H1 (cell line): ENCODE data around the gene TMEM163. TPM values are rescaled to one million over a fixed set of nuclear protein-coding genes. Genes with fewer than 3 reads are reported as not detected.

Experiments
- CTCF ChIA-PET: fragments of 300-600 bp; sonication (Branson Sonifier 250); formaldehyde crosslinking; loops from one replicate; lab custom pipeline; 2021; ENCODE audit not compliant: partially characterized antibody; lab: Charles Lee
- POLR2A ChIA-PET: fragments of 300-600 bp; sonication (Branson Sonifier 250); formaldehyde crosslinking; loops from one replicate; lab custom pipeline; 2021; ENCODE audit warnings: inconsistent platforms; ENCODE audit not compliant: partially characterized antibody; lab: Charles Lee
- DNase-seq, 2 experiments: peaks; one replicate each; pipeline versions ENCODE4 v3.0.0 to v3.0.0-alpha.2; 2010 to 2022; ENCODE audit warnings: low spot score in 2 of 2, low read depth in 1 of 2, mixed read lengths in 1 of 2
- FAIRE-seq: peaks from 2 replicates; lab custom pipeline; 2011; peaks lifted over from hg19 to GRCh38; lab: Jason Lieb, UNC
- H2AFZ ChIP-seq: 2 replicates; pipeline ENCODE4 v1.8.1; 2012; ENCODE audit warnings: low read length, inconsistent platforms
- H2AK5ac ChIP-seq: 2 replicates; pipeline ENCODE4 v1.6.1; 2013; ENCODE audit warnings: low read depth, low read length
- H2BK120ac ChIP-seq: replicated peaks from 2 replicates; pipeline ENCODE3; 2013; ENCODE audit warnings: low read depth, low read length, inconsistent platforms
- H2BK12ac ChIP-seq: 2 replicates; pipeline ENCODE4 v1.6.1; 2013; ENCODE audit warnings: low read depth, low read length
- H2BK15ac ChIP-seq: 2 replicates; pipeline ENCODE4 v1.6.1; 2013; ENCODE audit warnings: low read length
- H2BK20ac ChIP-seq: 2 replicates; pipeline ENCODE4 v1.6.1; 2013; ENCODE audit warnings: low read length
- H2BK5ac ChIP-seq: 2 replicates; pipeline ENCODE4 v1.6.1; 2013; ENCODE audit warnings: low read depth, low read length
- H3K14ac ChIP-seq: 2 replicates; pipeline ENCODE4 v1.6.1; 2013; ENCODE audit warnings: inconsistent platforms; ENCODE audit not compliant: insufficient read length
- H3K18ac ChIP-seq: 2 replicates; pipeline ENCODE4 v1.6.1; 2013; ENCODE audit warnings: low read length; ENCODE audit errors: extremely low read depth
- H3K23ac ChIP-seq: 2 replicates; pipeline ENCODE4 v1.6.1; 2013; ENCODE audit warnings: inconsistent platforms; ENCODE audit not compliant: insufficient read length
- H3K23me2 ChIP-seq: 2 replicates; pipeline ENCODE4 v1.6.1; 2013; ENCODE audit warnings: low read depth, low read length
- H3K27ac ChIP-seq: 2 replicates; pipeline ENCODE4 v1.6.1; 2011; ENCODE audit warnings: low read depth, low read length, inconsistent platforms
- H3K27me3 ChIP-seq, 4 experiments: replicated peaks in 1 of 4; 1 replicate in 1 of 4; 2 replicates in 3 of 4; pipeline versions ENCODE4 v1.6.1 to v1.8.1; 2011 to 2013; ENCODE audit warnings: low read length in 3 of 4, mild to moderate bottlenecking in 3 of 4, inconsistent platforms in 2 of 4, mixed read lengths in 2 of 4, moderate library complexity in 1 of 4; ENCODE audit not compliant: control insufficient read depth in 3 of 4, insufficient read depth in 3 of 4; ENCODE audit errors: extremely low read depth in 1 of 4
- H3K36me3 ChIP-seq, 4 experiments: 2 replicates each; pipeline versions ENCODE4 v1.6.1 to v1.8.1; 2011 to 2013; ENCODE audit warnings: mild to moderate bottlenecking in 4 of 4, low read length in 3 of 4, moderate library complexity in 2 of 4, control low read depth in 1 of 4, inconsistent platforms in 1 of 4; ENCODE audit not compliant: insufficient read depth in 4 of 4, control insufficient read depth in 2 of 4
- H3K4ac ChIP-seq: replicated peaks from 2 replicates; pipeline ENCODE3; 2013; ENCODE audit warnings: low read length, low read depth, mixed read lengths, inconsistent platforms; ENCODE audit not compliant: insufficient read length
- H3K4me1 ChIP-seq, 4 experiments: replicated peaks in 1 of 4; 1 replicate in 1 of 4; 2 replicates in 3 of 4; pipeline versions ENCODE4 v1.6.1 to v1.8.1; 2011 to 2013; ENCODE audit warnings: low read length in 3 of 4, inconsistent platforms in 2 of 4, mixed read lengths in 1 of 4; ENCODE audit not compliant: insufficient read depth in 4 of 4, control insufficient read depth in 3 of 4
- H3K4me2 ChIP-seq, 2 experiments: 2 replicates each; pipeline versions ENCODE4 v1.6.1 to v1.8.1; 2011 to 2013; ENCODE audit warnings: low read depth in 2 of 2, low read length in 2 of 2, control low read depth in 1 of 2, inconsistent platforms in 1 of 2, mild to moderate bottlenecking in 1 of 2; ENCODE audit not compliant: insufficient read depth in 1 of 2
- H3K4me3 ChIP-seq, 4 experiments: fragments of 200-600, 300-600 bp in 1 of 4; sonication (generic), shearing (Covaris generic), sonication (Bioruptor Twin) in 1 of 4; 2 replicates each; pipeline versions ENCODE4 v1.5.1 to v1.8.1; 2011 to 2016; ENCODE audit warnings: low read length in 4 of 4, low read depth in 3 of 4, control low read depth in 2 of 4, inconsistent platforms in 2 of 4, mild to moderate bottlenecking in 2 of 4, mixed read lengths in 1 of 4, moderate library complexity in 1 of 4; ENCODE audit not compliant: insufficient read depth in 2 of 4; ENCODE audit errors: extremely low read depth in 1 of 4
- H3K56ac ChIP-seq: replicated peaks from 2 replicates; pipeline ENCODE3; 2013; ENCODE audit warnings: low read depth, mild to moderate bottlenecking, mixed read lengths, low read length, inconsistent platforms; ENCODE audit not compliant: insufficient read length
- H3K79me1 ChIP-seq: 2 replicates; pipeline ENCODE4 v1.6.1; 2013; ENCODE audit warnings: low read depth, low read length, control low read depth
- H3K79me2 ChIP-seq, 2 experiments: 2 replicates each; pipeline versions ENCODE4 v1.6.1 to v1.8.1; 2012 to 2013; ENCODE audit warnings: low read length in 2 of 2, mild to moderate bottlenecking in 2 of 2, inconsistent platforms in 1 of 2; ENCODE audit not compliant: insufficient read depth in 2 of 2, control insufficient read depth in 1 of 2
- H3K9ac ChIP-seq, 4 experiments: replicated peaks in 1 of 4; 1 replicate in 1 of 4; 2 replicates in 3 of 4; pipeline versions ENCODE4 v1.6.1 to v1.8.1; 2011 to 2013; ENCODE audit warnings: low read depth in 3 of 4, low read length in 3 of 4, control low read depth in 2 of 4, mild to moderate bottlenecking in 2 of 4, moderate library complexity in 2 of 4, inconsistent platforms in 1 of 4; ENCODE audit errors: extremely low read depth in 1 of 4
- H3K9me3 ChIP-seq, 2 experiments: 2 replicates each; pipeline versions ENCODE4 v1.6.1 to v1.8.1; 2012 to 2013; ENCODE audit warnings: mild to moderate bottlenecking in 2 of 2, moderate library complexity in 2 of 2, control low read depth in 1 of 2, inconsistent platforms in 1 of 2, low read depth in 1 of 2, low read length in 1 of 2, mixed read lengths in 1 of 2; ENCODE audit not compliant: insufficient read depth in 2 of 2
- H4K20me1 ChIP-seq, 2 experiments: replicated peaks in 1 of 2; 2 replicates each; pipeline versions ENCODE3 to v1.8.1; 2011 to 2013; ENCODE audit warnings: inconsistent platforms in 2 of 2, low read length in 2 of 2, mild to moderate bottlenecking in 1 of 2; ENCODE audit not compliant: insufficient read depth in 2 of 2, control insufficient read depth in 1 of 2
- H4K5ac ChIP-seq: 2 replicates; pipeline ENCODE4 v1.6.1; 2013; ENCODE audit warnings: low read length, low read depth, mixed read lengths, inconsistent platforms; ENCODE audit not compliant: insufficient read length
- H4K8ac ChIP-seq: 2 replicates; pipeline ENCODE4 v1.8.0; 2013; ENCODE audit warnings: mild to moderate bottlenecking, moderate library complexity, low read length, inconsistent platforms; ENCODE audit not compliant: insufficient read depth; ENCODE audit errors: extremely low read depth
- H4K91ac ChIP-seq: replicated peaks from 2 replicates; pipeline ENCODE3; 2013; ENCODE audit warnings: low read length, mixed read lengths, inconsistent platforms; ENCODE audit not compliant: insufficient read length
- ASH2L ChIP-seq: fragments of 200-600, 300-600 bp; sonication (generic); IDR thresholded peaks from one replicate; pipeline ENCODE4 v1.7.1; 2017; ENCODE audit warnings: low read length
- ATF3 ChIP-seq: IDR thresholded peaks from 2 replicates; pipeline ENCODE4 v1.6.1; 2011; ENCODE audit warnings: low read depth, mild to moderate bottlenecking, low read length; ENCODE audit not compliant: insufficient read depth
- CHD2 ChIP-seq: IDR thresholded peaks from 2 replicates; pipeline ENCODE4 v1.6.1; 2012; ENCODE audit warnings: low read length, improper control_type of control experiment
- FOSL1 ChIP-seq: IDR thresholded peaks from 2 replicates; pipeline ENCODE4 v1.6.1; 2011; ENCODE audit warnings: mild to moderate bottlenecking, low read depth, low read length, moderate library complexity; ENCODE audit not compliant: insufficient read depth
- GABPA ChIP-seq: IDR thresholded peaks from 2 replicates; pipeline ENCODE4 v1.6.1; 2011; ENCODE audit warnings: mild to moderate bottlenecking, low read length, moderate library complexity, borderline replicate concordance; ENCODE audit not compliant: insufficient read depth
- PHF8 ChIP-seq: fragments of 200-600 bp; sonication (generic); conservative IDR thresholded peaks from 2 replicates; pipeline ENCODE4 v1.7.1; 2012; ENCODE audit warnings: low read depth, mild to moderate bottlenecking, inconsistent platforms, low read length, moderate library complexity
- RBBP5 ChIP-seq: IDR thresholded peaks from 2 replicates; pipeline ENCODE4 v1.7.1; 2012; ENCODE audit warnings: low read depth, mild to moderate bottlenecking, inconsistent platforms, low read length, moderate library complexity, borderline replicate concordance
- RFX5 ChIP-seq: IDR thresholded peaks from 2 replicates; pipeline ENCODE4 v1.6.1; 2011; ENCODE audit warnings: low read depth, low read length, improper control_type of control experiment, borderline replicate concordance
- SP1 ChIP-seq: IDR thresholded peaks from 2 replicates; pipeline ENCODE4 v1.6.1; 2011; ENCODE audit warnings: low read depth, low read length
- SP4 ChIP-seq: IDR thresholded peaks from 2 replicates; pipeline ENCODE4 v1.6.1; 2012; ENCODE audit warnings: low read length, inconsistent platforms
- ZNF274 ChIP-seq: IDR thresholded peaks from 2 replicates; pipeline ENCODE4 v1.7.0; 2012; ENCODE audit warnings: low read length, borderline replicate concordance; ENCODE audit errors: extremely low read depth
- whole genome bisulfite sequencing, 2 experiments: shearing (Covaris generic) in 1 of 2; methylation state at CpG; one replicate each; pipeline versions ENCODE4 v1.1.6 to v1.1.7; 2013 to 2015; ENCODE audit warnings: low lambda C conversion rate in 2 of 2, mixed read lengths in 2 of 2, inconsistent platforms in 1 of 2, low coverage in 1 of 2, missing lambda C conversion rate in 1 of 2; ENCODE audit not compliant: insufficient replicate concordance in 2 of 2, insufficient coverage in 1 of 2, insufficient read length in 1 of 2; ENCODE audit errors: extremely low coverage in 1 of 2, missing lambda C conversion rate in 1 of 2; 5-methylcytosine and 5-hydroxymethylcytosine counted together
- polyA plus RNA-seq, 7 experiments: library from polyadenylated mRNA; depleted of rRNA in 3 of 7; stranded (reverse) in 5 of 7; unstranded in 2 of 7; fragments of >200 nt in 5 of 7; fragments of 200-250 nt in 2 of 7; gene quantifications; 1 replicate in 5 of 7; 2 replicates in 1 of 7; 4 replicates in 1 of 7; pipeline versions ENCODE4 v1.2.1 to v1.2.3, GENCODE V29; 2011 to 2013; ENCODE audit warnings: missing spikeins in 2 of 7, mixed read lengths in 2 of 7
- total RNA-seq: library from RNA; stranded (reverse); fragmentation: NEBNext Ultra II Directional; extraction: Animal tissue kit (Norgen Biotek cat#: 25700); gene quantifications from 2 replicates; pipeline ENCODE4 v1.2.1, GENCODE V29; 2021

The TMEM163 gene
- total and polyA plus RNA-seq, 2 of the 8 experiments (the other 6 are each of a cell fraction or from before 2014, with no cell fraction given), result 2.8 to 3.2 TPM

- H3K9ac ChIP-seq, result peak overlapping the region in 2 of 4 experiments; percentile 18 to 34; a peak in 1 of 7 replicates
- H2BK20ac ChIP-seq, result no peak overlapping the region
- H3K79me2 ChIP-seq, result no peaks in the 10 kb centered on the region
- H2BK12ac ChIP-seq, result no peak overlapping the region
- H3K18ac ChIP-seq, result no peak overlapping the region
- H3K14ac ChIP-seq, result no peak overlapping the region
- no peak overlapping the region for H3K27ac ChIP-seq
- no peak overlapping the region for H3K4me2 ChIP-seq
- H3K23me2 ChIP-seq, result no peaks in the 10 kb centered on the region
- H2AFZ ChIP-seq, result no peak overlapping the region
- H3K4me1 ChIP-seq, result no peaks in the 10 kb centered on the region; a peak in 1 of 7 replicates
- H3K79me1 ChIP-seq, result no peaks in the 10 kb centered on the region
- no peak overlapping the region for H2AK5ac ChIP-seq
- H3K36me3 ChIP-seq, result no peaks in the 10 kb centered on the region
- H3K9me3 ChIP-seq, result no peaks in the 10 kb centered on the region
- ChIA-PET POLR2A (interaction anchor here (1.7 kb wide), 1 partner anchor 9 kb away, joined by 5 read pairs; no protein-coding TSS in a partner anchor), CTCF (interaction anchor here (0.5 kb wide), 1 partner anchor 115 kb away, joined by 3 read pairs; no protein-coding TSS in a partner anchor)
- WGBS, 2 experiments, result 95% methylated on average over 11 of the region's 11 CpGs; no CpG with 5 or more reads in 1 of the 2 experiments
- no peak overlapping the region for H3K56ac ChIP-seq
- H2BK120ac ChIP-seq, result no peak overlapping the region
- H4K91ac ChIP-seq, result no peak overlapping the region
- H4K20me1 ChIP-seq, result no peaks in the 10 kb centered on the region
- H2BK5ac ChIP-seq, result no peak overlapping the region
- FAIRE-seq (no peak), DNase-seq (no peak)
- H4K5ac ChIP-seq, result no peak overlapping the region
- no peak overlapping the region for H3K4me3 ChIP-seq
- no peak overlapping the region for H2BK15ac ChIP-seq
- H3K4ac ChIP-seq, result no peak overlapping the region
- no peaks in the 10 kb centered on the region for H3K27me3 ChIP-seq
- H4K8ac ChIP-seq, result peak overlapping the region; percentile 35; the same call in 1 of the 2 replicates
- no peak overlapping the region for H3K23ac ChIP-seq
- TF ChIP-seq CHD2 (no peak), SP4 (no peak), RBBP5 (no peak), PHF8 (no peak), ZNF274 (no peak), FOSL1 (no peak), ATF3 (no peak), SP1 (no peak), GABPA (no peak), ASH2L (no peak), RFX5 (no peak)
These were observed 117.5 kb downstream of the TMEM163 start for GRCh38 chr2:134601264-134601663.
